ENCODE measurements around the gene SYNE1. TPM values are rescaled to one million over a fixed set of nuclear protein-coding genes. Genes with fewer than 3 reads are reported as not detected.
A peak's percentile ranks its signal among the peaks of the same experiment; 100 is the strongest.
"Not testable (repeated sequence)": the region's sequence is repeated elsewhere in the genome, so short reads cannot be mapped to it uniquely, and the experiment has no call there.

SYNE1 gene
- total RNA-seq, 6 experiments from 2014 or later, result 60.0 to 69.0 (median 66.9) TPM

DNA sequence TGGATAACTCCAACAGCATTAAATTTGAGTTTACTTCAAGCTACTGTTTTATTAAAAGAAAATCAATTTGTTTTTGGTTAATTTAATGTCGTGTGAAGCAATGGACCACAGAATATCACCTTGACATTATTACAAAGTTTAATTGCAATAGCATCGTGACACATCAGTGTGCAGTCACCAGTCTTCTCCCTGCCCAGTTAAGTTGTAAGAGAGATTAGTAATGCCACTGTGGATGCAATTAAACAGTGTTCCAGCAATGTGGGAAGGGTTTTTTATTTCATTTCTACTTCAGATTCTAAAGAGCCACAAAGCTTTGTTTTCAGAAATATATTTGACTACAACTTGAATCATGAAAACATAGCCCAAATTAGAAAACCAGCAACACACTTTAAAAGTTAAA, 128.7 kb downstream of the SYNE1 start:
- Mint-ChIP-seq H3K27ac (no peak overlapping the region; the same call in 1 of the 2 replicates), H3K4me1 (ENCODE audit: low read depth) (peaks cover 27% of the 10 kb centered on the region), H3K36me3 (ENCODE audit: low read depth) (peaks cover 33% of the 10 kb centered on the region), H3K4me3 (no peak overlapping the region), H3K27me3 (ENCODE audit: insufficient read depth) (no peaks in the 10 kb centered on the region), H3K9me3 (no peaks in the 10 kb centered on the region)
- peak; percentile 9 for DNase-seq
- TF ChIP-seq, protein P1, sequence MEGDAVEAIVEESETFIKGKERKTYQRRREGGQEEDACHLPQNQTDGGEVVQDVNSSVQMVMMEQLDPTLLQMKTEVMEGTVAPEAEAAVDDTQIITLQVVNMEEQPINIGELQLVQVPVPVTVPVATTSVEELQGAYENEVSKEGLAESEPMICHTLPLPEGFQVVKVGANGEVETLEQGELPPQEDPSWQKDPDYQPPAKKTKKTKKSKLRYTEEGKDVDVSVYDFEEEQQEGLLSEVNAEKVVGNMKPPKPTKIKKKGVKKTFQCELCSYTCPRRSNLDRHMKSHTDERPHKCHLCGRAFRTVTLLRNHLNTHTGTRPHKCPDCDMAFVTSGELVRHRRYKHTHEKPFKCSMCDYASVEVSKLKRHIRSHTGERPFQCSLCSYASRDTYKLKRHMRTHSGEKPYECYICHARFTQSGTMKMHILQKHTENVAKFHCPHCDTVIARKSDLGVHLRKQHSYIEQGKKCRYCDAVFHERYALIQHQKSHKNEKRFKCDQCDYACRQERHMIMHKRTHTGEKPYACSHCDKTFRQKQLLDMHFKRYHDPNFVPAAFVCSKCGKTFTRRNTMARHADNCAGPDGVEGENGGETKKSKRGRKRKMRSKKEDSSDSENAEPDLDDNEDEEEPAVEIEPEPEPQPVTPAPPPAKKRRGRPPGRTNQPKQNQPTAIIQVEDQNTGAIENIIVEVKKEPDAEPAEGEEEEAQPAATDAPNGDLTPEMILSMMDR (IDR thresholded peaks at IDR 0.05), result no peak

GRCh38 chr6:152503546-152503945, 133.6 kb downstream of the SYNE1 start:
- no peak overlapping the region for H3K27ac Mint-ChIP-seq
- peaks cover 23% of the 10 kb centered on the region for H3K36me3 Mint-ChIP-seq (ENCODE audit: low read depth)
- peak; percentile 3 for DNase-seq
- no peaks in the 10 kb centered on the region for H3K27me3 Mint-ChIP-seq (ENCODE audit: insufficient read depth)
- H3K9me3 Mint-ChIP-seq, result 0 out of 2 replicates have a peak, but pooled peaks cover 4% of the 10 kb centered on the region
- H3K4me1 Mint-ChIP-seq (ENCODE audit: low read depth), result peaks cover 55% of the 10 kb centered on the region
- TF ChIP-seq, protein P1 (IDR thresholded peaks at IDR 0.05), result no peak
- no peak overlapping the region for H3K4me3 Mint-ChIP-seq

DNA sequence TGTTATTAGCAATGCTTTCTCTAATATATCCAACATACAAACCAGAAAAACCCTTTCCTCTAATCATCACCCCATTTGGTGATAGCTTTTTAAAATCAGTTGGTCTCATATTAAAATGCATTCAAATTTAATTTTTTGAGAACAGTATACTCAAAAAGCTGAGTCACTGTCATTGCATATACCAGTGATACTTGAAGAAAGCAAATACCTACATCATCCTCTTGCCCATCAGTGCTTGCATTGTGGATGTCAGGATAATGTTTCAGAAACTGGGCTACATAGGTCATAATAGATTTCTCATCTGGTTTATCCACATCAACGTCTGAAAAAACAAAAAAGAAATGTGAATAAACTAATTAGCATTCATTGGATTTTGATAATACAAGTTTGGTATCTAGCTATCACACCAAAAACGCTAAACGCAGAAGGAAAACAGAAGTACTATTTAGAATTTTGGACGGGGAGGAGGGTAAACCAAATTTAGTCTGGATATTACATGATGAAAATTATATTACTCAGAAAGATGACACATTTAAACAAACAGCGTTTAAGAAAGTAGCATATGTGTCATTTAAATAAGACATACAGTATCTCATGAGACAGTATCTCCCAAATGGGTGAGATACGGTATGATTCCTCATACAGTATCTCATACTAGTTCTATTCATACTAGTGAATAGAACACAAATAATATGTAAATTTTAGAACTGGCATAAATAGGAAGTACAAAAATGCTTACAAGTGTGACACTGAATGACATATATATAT, 134.6 kb downstream of the SYNE1 start:
- no peak for DNase-seq
- Mint-ChIP-seq H3K27ac (no peak overlapping the region), H3K27me3 (ENCODE audit: insufficient read depth) (no peaks in the 10 kb centered on the region), H3K9me3 (0 out of 2 replicates have a peak, but pooled peaks cover 4% of the 10 kb centered on the region), H3K4me1 (ENCODE audit: low read depth) (peaks cover 58% of the 10 kb centered on the region), H3K4me3 (no peak overlapping the region), H3K36me3 (ENCODE audit: low read depth) (peaks cover 23% of the 10 kb centered on the region)
- TF ChIP-seq, protein P1 (IDR thresholded peaks at IDR 0.05), result no peak

DNA sequence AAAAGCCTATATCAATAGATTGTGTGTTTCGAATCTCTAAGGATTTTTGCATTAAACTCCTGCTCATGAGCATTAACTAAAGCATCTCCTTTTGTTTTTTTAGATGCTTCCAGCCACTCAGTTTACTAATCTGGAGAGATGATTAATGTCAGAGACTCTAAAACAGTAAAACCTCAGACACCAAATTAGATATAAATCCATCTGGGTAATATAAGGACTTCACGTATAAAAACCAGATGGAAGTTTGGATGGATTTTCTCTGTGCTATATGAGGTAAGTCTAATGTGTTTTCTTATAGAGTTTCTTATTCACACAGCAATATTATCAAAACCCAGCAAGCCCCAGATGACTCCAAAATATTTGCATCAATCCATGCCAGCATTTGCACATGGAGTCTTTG, 137.2 kb downstream of the SYNE1 start:
- Mint-ChIP-seq H3K36me3 (ENCODE audit: low read depth) (peaks cover 18% of the 10 kb centered on the region), H3K9me3 (0 out of 2 replicates have a peak, but pooled peaks cover 4% of the 10 kb centered on the region), H3K4me1 (ENCODE audit: low read depth) (peaks cover 61% of the 10 kb centered on the region), H3K27ac (no peak overlapping the region; the same call in 1 of the 2 replicates), H3K4me3 (no peak overlapping the region), H3K27me3 (ENCODE audit: insufficient read depth) (peaks cover 1% of the 10 kb centered on the region; the same call in 1 of the 2 replicates)
- TF ChIP-seq, protein P1 (IDR thresholded peaks at IDR 0.05), result no peak
- peak; percentile 24 for DNase-seq

- no peak for DNase-seq
These were observed 140.4 kb downstream of the SYNE1 start for GRCh38 chr6:152496731-152497130.

GRCh38 chr6:152495456-152495855, 141.7 kb downstream of the SYNE1 start:
- not testable (repeated sequence) for H3K27me3 Mint-ChIP-seq (ENCODE audit: insufficient read depth); DNase-seq; H3K4me3 Mint-ChIP-seq; H3K27ac Mint-ChIP-seq; H3K9me3 Mint-ChIP-seq
- Mint-ChIP-seq H3K36me3 (ENCODE audit: low read depth) (peaks cover 12% of the 10 kb centered on the region), H3K4me1 (ENCODE audit: low read depth) (peaks cover 34% of the 10 kb centered on the region)

More at GRCh38 chr6:152496731-152497130, 140.4 kb downstream of the SYNE1 start:
- TF ChIP-seq, protein P1 (IDR thresholded peaks at IDR 0.05), result no peak
- H3K36me3 Mint-ChIP-seq (ENCODE audit: low read depth), result peaks cover 14% of the 10 kb centered on the region
- peaks cover 34% of the 10 kb centered on the region for H3K4me1 Mint-ChIP-seq (ENCODE audit: low read depth)
- no peak overlapping the region for H3K27ac Mint-ChIP-seq
- H3K27me3 Mint-ChIP-seq (ENCODE audit: insufficient read depth), result peaks cover 1% of the 10 kb centered on the region; the same call in 1 of the 2 replicates
- H3K9me3 Mint-ChIP-seq, result 0 out of 2 replicates have a peak, but pooled peaks cover 4% of the 10 kb centered on the region
- H3K4me3 Mint-ChIP-seq, result no peak overlapping the region

DNA sequence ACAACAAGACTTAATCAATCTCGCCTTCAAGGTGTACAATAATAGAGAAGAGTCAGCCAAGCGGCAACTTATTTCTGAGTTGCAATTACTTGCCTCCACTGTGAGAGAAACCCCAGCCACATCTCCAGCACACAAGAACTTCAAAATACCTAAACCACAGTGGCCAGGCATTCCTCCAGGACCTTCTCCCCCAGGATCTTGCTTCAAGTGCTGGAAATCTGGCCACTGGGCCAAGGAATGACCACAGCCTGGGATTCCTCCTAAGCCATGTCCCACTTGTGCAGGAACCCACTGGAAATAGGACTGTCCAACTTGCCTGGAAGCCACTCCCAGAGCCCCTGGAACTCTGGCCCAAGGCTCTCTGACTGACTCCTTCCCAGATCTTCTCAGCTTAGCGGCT, 144.9 kb downstream of the SYNE1 start:
- H3K4me3 Mint-ChIP-seq; DNase-seq; H3K27ac Mint-ChIP-seq; H3K27me3 Mint-ChIP-seq (ENCODE audit: insufficient read depth): not testable (repeated sequence)
- peaks cover 24% of the 10 kb centered on the region for H3K36me3 Mint-ChIP-seq (ENCODE audit: low read depth)
- peaks cover 12% of the 10 kb centered on the region for H3K4me1 Mint-ChIP-seq (ENCODE audit: low read depth)
- peaks cover 15% of the 10 kb centered on the region for H3K9me3 Mint-ChIP-seq

DNA sequence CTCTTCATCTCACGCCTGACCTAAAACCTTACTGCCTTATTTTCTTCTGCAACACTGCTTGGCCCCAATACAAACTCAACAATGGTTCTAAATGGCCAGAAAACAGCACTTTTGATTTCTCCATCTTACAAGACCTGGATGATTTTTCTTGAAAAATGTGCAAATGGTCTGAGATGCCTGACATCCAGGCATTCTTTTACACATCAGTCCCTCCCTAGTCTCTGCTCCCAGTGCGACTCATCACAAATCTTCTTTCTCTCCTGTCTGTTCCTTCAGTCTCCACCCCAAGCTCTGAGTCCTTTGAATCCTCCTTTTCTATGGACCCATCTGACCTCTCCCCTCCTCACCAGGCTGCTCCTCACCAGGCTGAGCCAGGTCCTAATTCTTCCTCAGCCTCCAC, 145.7 kb downstream of the SYNE1 start:
- Mint-ChIP-seq H3K4me1 (ENCODE audit: low read depth) (peaks cover 12% of the 10 kb centered on the region; the same call in 1 of the 2 replicates), H3K36me3 (ENCODE audit: low read depth) (peaks cover 28% of the 10 kb centered on the region), H3K9me3 (peaks cover 15% of the 10 kb centered on the region)
- not testable (repeated sequence) for H3K27ac Mint-ChIP-seq; H3K27me3 Mint-ChIP-seq (ENCODE audit: insufficient read depth); H3K4me3 Mint-ChIP-seq
- peak; percentile 42 for DNase-seq

GRCh38 chr6:152490971-152491378, 146.2 kb downstream of the SYNE1 start:
- H3K36me3 Mint-ChIP-seq (ENCODE audit: low read depth), result peaks cover 28% of the 10 kb centered on the region
- H3K4me1 Mint-ChIP-seq (ENCODE audit: low read depth), result peaks cover 12% of the 10 kb centered on the region; the same call in 1 of the 2 replicates
- H3K27ac Mint-ChIP-seq, result peak overlapping the region; percentile 91
- H3K27me3 Mint-ChIP-seq (ENCODE audit: insufficient read depth), result not testable (repeated sequence)
- peak; percentile 76 for DNase-seq
- H3K4me3 Mint-ChIP-seq, result peak overlapping the region; percentile 29
- H3K9me3 Mint-ChIP-seq, result peaks cover 15% of the 10 kb centered on the region
